HepG2 (cell line): Measurements from ENCODE around the gene GJA3. TPM values are rescaled to one million over a fixed set of nuclear protein-coding genes. Genes with fewer than 3 reads are reported as not detected.

Experiments
- FOXK1 ChIP-seq: sonication (generic); formaldehyde crosslinking; IDR thresholded peaks from 2 replicates; pipeline ENCODE4 v1.4.0; 2020; ENCODE audit warnings: low read depth, missing genetic modification reagents, borderline replicate concordance
- HOXA3 ChIP-seq: sonication (generic); formaldehyde crosslinking; IDR thresholded peaks from 2 replicates; pipeline ENCODE4 v1.5.0; 2020; ENCODE audit warnings: missing genetic modification reagents
- JUND ChIP-seq: sonication (generic); formaldehyde crosslinking; IDR thresholded peaks from 2 replicates; pipeline ENCODE4 v1.8.0; 2022; ENCODE audit warnings: mild to moderate bottlenecking, missing genetic modification reagents
- MAX ChIP-seq: IDR thresholded peaks from 2 replicates; pipeline ENCODE4 v1.6.1; 2012; ENCODE audit warnings: inconsistent platforms
- NFIB ChIP-seq: sonication (generic); formaldehyde crosslinking; IDR thresholded peaks from 2 replicates; pipeline ENCODE4 v1.9.0; 2021; ENCODE audit warnings: missing genetic modification reagents, mild to moderate bottlenecking, borderline replicate concordance
- NRL ChIP-seq: sonication (generic); formaldehyde crosslinking; IDR thresholded peaks from 2 replicates; pipeline ENCODE4 v1.5.0; 2020; ENCODE audit warnings: missing genetic modification reagents, mild to moderate bottlenecking, moderate library complexity, borderline replicate concordance
- PHF8 ChIP-seq: sonication (generic); formaldehyde crosslinking; IDR thresholded peaks from 2 replicates; pipeline ENCODE4 v1.5.0; 2020; ENCODE audit warnings: missing genetic modification reagents
- ZNF17 ChIP-seq: sonication (generic); formaldehyde crosslinking; IDR thresholded peaks from 2 replicates; pipeline ENCODE4 v1.5.0; 2020; ENCODE audit warnings: mild to moderate bottlenecking, missing genetic modification reagents
- ZNF260 ChIP-seq: sonication (generic); formaldehyde crosslinking; IDR thresholded peaks from 2 replicates; pipeline ENCODE4 v1.4.0; 2020; ENCODE audit warnings: missing genetic modification reagents, low read depth, mild to moderate bottlenecking, borderline replicate concordance
- ZNF280B ChIP-seq: sonication (generic); formaldehyde crosslinking; IDR thresholded peaks from 2 replicates; pipeline ENCODE4 v1.5.0; 2020; ENCODE audit warnings: missing genetic modification reagents, mild to moderate bottlenecking, borderline replicate concordance
- ZNF430 ChIP-seq: sonication (generic); formaldehyde crosslinking; IDR thresholded peaks from 2 replicates; pipeline ENCODE4 v1.9.0; 2021; ENCODE audit warnings: mild to moderate bottlenecking, missing genetic modification reagents
- polyA plus RNA-seq, 8 experiments: library from polyadenylated mRNA; depleted of rRNA in 3 of 8; stranded (reverse) in 7 of 8; unstranded in 1 of 8; fragments of >200 nt; fragmentation: Illumina TruSeq in 4 of 8; extraction: Trizol in 4 of 8; gene quantifications; 2 replicates each; pipeline versions ENCODE4 v1.2.1 to v1.2.3, GENCODE V29; 2011 to 2016; ENCODE audit warnings: low read depth in 4 of 8, missing spikeins in 1 of 8, mixed read lengths in 1 of 8; ENCODE audit not compliant: insufficient read depth in 1 of 8
- total RNA-seq, 5 experiments: library from RNA; depleted of rRNA; stranded (reverse); fragments of >200 nt; fragmentation: Illumina TruSeq; extraction: Trizol; gene quantifications; 2 replicates each; pipeline ENCODE4 v1.2.3, GENCODE V29; 2016; ENCODE audit warnings: low read depth in 1 of 5
- TF ChIP-seq, protein P1 (sequence below): sonication (generic); formaldehyde crosslinking; IDR thresholded peaks from 2 replicates; pipeline ENCODE4 v1.5.0; 2020; ENCODE audit warnings: mild to moderate bottlenecking, missing genetic modification reagents, moderate library complexity
- TF ChIP-seq, protein P2 (sequence below): sonication (generic); formaldehyde crosslinking; IDR thresholded peaks from 2 replicates; pipeline ENCODE4 v1.4.0; 2020; ENCODE audit warnings: missing genetic modification reagents, borderline replicate concordance

The GJA3 gene
- total and polyA plus RNA-seq, 2 of the 13 experiments (the other 11 are each of a cell fraction or from before 2014, with no cell fraction given), result 0.04 TPM

DNA sequence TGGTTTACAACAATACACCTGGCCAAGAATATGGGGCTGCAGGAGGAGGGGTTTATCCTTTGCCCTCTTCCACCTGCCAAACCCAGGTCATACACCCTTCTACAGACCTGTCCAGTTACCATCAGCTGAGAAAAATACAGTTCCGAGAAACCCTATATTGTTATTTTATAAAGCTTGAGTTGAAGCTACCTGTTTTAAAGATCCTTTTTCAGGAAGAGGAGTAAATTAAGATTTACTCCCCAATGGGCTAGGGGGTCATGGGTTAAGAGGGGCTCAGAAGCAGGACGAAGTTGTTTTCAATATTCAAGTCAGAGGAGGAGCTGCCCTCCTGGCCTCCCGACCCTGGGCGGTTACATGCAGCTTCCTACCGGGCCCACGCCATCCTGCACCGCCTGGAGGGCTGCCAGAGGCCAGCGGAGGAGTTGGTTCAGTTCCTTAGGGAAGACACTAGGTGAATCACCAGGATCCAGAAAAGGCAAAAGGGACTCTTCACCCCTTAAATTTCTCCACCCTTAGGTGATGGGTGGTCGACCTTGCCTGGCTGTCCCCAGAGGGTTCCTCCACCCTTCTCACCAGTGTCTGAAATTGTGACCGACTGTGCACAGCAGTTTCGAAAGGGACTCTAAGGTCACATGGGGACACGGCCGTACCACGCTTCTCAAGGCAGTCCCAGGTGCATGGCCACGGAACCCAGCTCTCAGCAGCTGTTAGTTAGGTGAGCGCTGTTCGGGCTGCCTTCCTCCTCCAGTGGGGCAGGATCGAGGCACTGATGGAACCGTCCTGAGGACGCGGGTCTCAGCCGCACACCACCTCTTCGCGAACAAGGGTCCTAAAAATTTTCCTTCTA is 30.7 kb upstream of the GJA3 start (continued):
- TF ChIP-seq ZNF280B (CRISPR knock-in tag) (0 out of 2 replicates have a peak, but pooled peaks have one; percentile 20), NRL (CRISPR knock-in tag) (0 out of 2 replicates have a peak, but pooled peaks have one; percentile 64), FOXK1 (CRISPR knock-in tag) (no peak), PHF8 (CRISPR knock-in tag) (0 out of 2 replicates have a peak, but pooled peaks have one; percentile 9), HOXA3 (CRISPR knock-in tag) (no peak), ZNF17 (CRISPR knock-in tag) (no peak), ZNF430 (CRISPR knock-in tag) (0 out of 2 replicates have a peak, but pooled peaks have one; percentile 29), NFIB (CRISPR knock-in tag) (no peak), MAX (peak; percentile 8; the same call in 1 of the 2 replicates), JUND (CRISPR knock-in tag) (no peak), ZNF260 (CRISPR knock-in tag) (no peak)
- TF ChIP-seq, protein P1, sequence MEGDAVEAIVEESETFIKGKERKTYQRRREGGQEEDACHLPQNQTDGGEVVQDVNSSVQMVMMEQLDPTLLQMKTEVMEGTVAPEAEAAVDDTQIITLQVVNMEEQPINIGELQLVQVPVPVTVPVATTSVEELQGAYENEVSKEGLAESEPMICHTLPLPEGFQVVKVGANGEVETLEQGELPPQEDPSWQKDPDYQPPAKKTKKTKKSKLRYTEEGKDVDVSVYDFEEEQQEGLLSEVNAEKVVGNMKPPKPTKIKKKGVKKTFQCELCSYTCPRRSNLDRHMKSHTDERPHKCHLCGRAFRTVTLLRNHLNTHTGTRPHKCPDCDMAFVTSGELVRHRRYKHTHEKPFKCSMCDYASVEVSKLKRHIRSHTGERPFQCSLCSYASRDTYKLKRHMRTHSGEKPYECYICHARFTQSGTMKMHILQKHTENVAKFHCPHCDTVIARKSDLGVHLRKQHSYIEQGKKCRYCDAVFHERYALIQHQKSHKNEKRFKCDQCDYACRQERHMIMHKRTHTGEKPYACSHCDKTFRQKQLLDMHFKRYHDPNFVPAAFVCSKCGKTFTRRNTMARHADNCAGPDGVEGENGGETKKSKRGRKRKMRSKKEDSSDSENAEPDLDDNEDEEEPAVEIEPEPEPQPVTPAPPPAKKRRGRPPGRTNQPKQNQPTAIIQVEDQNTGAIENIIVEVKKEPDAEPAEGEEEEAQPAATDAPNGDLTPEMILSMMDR (CRISPR knock-in tag), result no peak
- TF ChIP-seq, protein P2, sequence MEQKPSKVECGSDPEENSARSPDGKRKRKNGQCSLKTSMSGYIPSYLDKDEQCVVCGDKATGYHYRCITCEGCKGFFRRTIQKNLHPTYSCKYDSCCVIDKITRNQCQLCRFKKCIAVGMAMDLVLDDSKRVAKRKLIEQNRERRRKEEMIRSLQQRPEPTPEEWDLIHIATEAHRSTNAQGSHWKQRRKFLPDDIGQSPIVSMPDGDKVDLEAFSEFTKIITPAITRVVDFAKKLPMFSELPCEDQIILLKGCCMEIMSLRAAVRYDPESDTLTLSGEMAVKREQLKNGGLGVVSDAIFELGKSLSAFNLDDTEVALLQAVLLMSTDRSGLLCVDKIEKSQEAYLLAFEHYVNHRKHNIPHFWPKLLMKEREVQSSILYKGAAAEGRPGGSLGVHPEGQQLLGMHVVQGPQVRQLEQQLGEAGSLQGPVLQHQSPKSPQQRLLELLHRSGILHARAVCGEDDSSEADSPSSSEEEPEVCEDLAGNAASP, result peak; percentile 91; the same call in 1 of the 2 replicates
